ENCODE data around the gene MUC5AC. TPM values are rescaled to one million over a fixed set of nuclear protein-coding genes. Genes with fewer than 3 reads are reported as not detected.
A peak's percentile ranks its signal among the peaks of the same experiment; 100 is the strongest.

The MUC5AC gene
- total RNA-seq, 2 donors from 2014 or later: not detected

DNA sequence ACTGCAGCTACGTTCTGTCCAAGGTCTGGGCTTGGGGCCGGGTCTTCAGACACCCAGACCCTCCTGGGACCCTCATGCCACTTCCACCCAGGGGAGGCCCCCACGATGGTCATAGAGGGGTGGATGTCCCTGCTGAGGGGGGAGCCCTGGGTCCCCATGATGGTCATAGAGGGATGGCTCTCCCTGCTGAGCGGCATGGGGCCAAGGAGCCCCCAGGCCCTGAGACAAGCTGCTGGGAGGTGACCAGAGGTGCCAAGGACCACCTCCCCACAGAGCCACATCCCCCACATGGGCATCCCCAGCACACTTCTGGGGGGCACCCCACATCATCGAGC is 72.3 kb downstream of the MUC5AC start:
- no peak overlapping the region for H3K27ac Mint-ChIP-seq
- H3K9me3 ChIP-seq (ENCODE audit: control insufficient read depth, low read length): no peaks in the 10 kb centered on the region
- H3K27ac ChIP-seq (ENCODE audit: low read depth, low read length): no peak overlapping the region
- H3K9me3 Mint-ChIP-seq: no peaks in the 10 kb centered on the region
- H3K4me3 ChIP-seq (ENCODE audit: low read length): no peak overlapping the region
- H3K9ac ChIP-seq (ENCODE audit: extremely low read depth, low read length, poor library complexity, severe bottlenecking): no peak overlapping the region
- peak; percentile 37 for DNase-seq
- TF ChIP-seq, protein P1, sequence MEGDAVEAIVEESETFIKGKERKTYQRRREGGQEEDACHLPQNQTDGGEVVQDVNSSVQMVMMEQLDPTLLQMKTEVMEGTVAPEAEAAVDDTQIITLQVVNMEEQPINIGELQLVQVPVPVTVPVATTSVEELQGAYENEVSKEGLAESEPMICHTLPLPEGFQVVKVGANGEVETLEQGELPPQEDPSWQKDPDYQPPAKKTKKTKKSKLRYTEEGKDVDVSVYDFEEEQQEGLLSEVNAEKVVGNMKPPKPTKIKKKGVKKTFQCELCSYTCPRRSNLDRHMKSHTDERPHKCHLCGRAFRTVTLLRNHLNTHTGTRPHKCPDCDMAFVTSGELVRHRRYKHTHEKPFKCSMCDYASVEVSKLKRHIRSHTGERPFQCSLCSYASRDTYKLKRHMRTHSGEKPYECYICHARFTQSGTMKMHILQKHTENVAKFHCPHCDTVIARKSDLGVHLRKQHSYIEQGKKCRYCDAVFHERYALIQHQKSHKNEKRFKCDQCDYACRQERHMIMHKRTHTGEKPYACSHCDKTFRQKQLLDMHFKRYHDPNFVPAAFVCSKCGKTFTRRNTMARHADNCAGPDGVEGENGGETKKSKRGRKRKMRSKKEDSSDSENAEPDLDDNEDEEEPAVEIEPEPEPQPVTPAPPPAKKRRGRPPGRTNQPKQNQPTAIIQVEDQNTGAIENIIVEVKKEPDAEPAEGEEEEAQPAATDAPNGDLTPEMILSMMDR (conservative IDR thresholded peaks at IDR 0.05): no peak
- no peaks in the 10 kb centered on the region for H3K27me3 Mint-ChIP-seq (ENCODE audit: insufficient read depth)
- H3K4me1 Mint-ChIP-seq: no peaks in the 10 kb centered on the region
- H3K27me3 ChIP-seq (ENCODE audit: control insufficient read depth, insufficient read depth, low read length, poor library complexity, severe bottlenecking): no peaks in the 10 kb centered on the region
- H3K36me3 Mint-ChIP-seq (ENCODE audit: low read depth): no peaks in the 10 kb centered on the region
- no peak overlapping the region for H3K4me3 Mint-ChIP-seq
- H3K36me3 ChIP-seq (ENCODE audit: control insufficient read depth, insufficient read depth, low read length): no peaks in the 10 kb centered on the region
- 80 to 93% methylated on average over 3 to 5 of the region's 5 CpGs for WGBS, 2 experiments (ENCODE audit: insufficient coverage in 1 of 2, insufficient read length in 1 of 2)
- H3K4me1 ChIP-seq (ENCODE audit: control insufficient read depth, insufficient read depth, low read length): no peaks in the 10 kb centered on the region

DNA sequence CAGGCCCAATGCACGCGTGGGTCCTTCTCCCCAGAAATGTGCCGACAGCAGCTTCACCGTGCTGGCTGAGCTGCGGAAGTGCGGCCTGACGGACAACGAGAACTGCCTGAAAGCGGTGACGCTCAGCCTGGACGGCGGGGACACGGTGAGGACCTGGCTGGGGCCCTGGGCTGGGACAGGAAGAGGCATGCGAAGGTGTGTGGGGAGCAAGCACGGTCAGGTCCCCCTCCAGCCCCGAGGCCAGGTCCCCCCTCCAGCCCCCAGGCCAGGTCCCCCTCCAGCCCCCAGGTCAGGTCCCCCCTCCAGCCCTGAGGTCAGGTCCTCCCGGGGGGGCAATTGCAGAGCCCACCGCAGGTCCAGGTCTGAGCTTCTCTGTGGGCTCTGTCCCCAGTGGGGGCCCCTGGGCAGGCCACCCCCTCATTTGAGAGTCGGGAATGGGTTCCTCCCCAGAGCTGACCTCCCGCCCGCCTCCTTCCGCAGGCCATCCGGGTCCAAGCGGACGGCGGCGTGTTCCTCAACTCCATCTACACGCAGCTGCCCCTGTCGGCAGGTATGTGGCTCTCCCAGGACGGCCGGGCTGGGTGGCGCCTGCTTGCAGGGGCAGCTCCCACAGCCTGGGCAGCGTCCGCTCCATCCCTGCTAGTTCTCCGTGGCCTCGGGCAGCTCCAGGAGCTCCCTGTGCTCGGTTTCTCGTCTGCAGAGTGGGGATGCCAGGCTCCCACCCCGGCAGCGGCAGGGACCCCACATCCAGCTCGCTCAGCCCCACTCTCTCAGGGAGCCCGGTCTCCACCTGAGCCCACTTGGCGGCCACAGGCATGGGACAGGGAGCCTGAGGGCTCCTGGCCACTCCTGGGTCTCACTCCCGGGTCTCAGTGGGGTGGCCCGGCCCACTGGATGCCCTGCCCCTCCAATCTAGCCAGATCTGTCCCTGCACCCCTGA is 73.0 kb downstream of the MUC5AC start:
- Histone ChIP-seq H3K4me1 (ENCODE audit: control insufficient read depth, insufficient read depth, low read length) (no peaks in the 10 kb centered on the region), H3K36me3 (ENCODE audit: control insufficient read depth, insufficient read depth, low read length) (no peaks in the 10 kb centered on the region), H3K4me3 (ENCODE audit: low read length) (no peak overlapping the region), H3K27ac (ENCODE audit: low read depth, low read length) (no peak overlapping the region), H3K9me3 (ENCODE audit: control insufficient read depth, low read length) (no peaks in the 10 kb centered on the region), H3K27me3 (ENCODE audit: control insufficient read depth, insufficient read depth, low read length, poor library complexity, severe bottlenecking) (no peaks in the 10 kb centered on the region), H3K9ac (ENCODE audit: extremely low read depth, low read length, poor library complexity, severe bottlenecking) (no peak overlapping the region)
- H3K27me3 Mint-ChIP-seq (ENCODE audit: insufficient read depth): no peaks in the 10 kb centered on the region
- TF ChIP-seq, protein P1 (conservative IDR thresholded peaks at IDR 0.05): no peak
- H3K4me1 Mint-ChIP-seq: no peaks in the 10 kb centered on the region
- no peak overlapping the region for H3K4me3 Mint-ChIP-seq
- H3K9me3 Mint-ChIP-seq: no peaks in the 10 kb centered on the region
- DNase-seq: peak; percentile 59
- 86 to 91% methylated on average over 23 to 44 of the region's 45 CpGs for WGBS, 2 experiments (ENCODE audit: insufficient coverage in 1 of 2, insufficient read length in 1 of 2)
- H3K36me3 Mint-ChIP-seq (ENCODE audit: low read depth): no peaks in the 10 kb centered on the region
- H3K27ac Mint-ChIP-seq: no peak overlapping the region

DNA sequence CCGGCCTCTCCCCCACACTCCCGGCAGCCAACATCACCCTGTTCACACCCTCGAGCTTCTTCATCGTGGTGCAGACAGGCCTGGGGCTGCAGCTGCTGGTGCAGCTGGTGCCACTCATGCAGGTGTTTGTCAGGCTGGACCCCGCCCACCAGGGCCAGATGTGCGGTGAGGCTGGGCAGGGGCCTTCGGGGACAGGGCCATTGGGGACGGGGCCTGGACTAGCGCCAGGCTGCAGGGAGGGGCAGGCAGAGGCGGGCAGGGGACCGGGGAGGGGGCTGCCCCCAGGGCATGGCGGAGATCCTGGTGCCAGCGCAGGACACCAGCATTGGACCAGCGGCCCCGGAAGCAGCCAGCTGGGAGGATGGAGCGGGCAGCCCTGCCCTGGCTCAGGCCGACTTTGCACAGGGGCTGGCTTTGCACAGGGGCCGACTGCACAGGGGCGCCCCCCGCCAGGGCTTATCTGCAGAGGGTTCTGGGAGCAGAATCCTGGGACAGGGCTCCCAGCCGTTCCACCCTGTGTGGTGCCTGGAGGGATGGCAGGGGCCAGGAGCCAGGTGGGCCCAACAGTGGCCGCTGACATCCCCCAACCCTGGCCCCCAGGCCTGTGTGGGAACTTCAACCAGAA is 73.8 kb downstream of the MUC5AC start:
- peak; percentile 39 for DNase-seq
- Histone ChIP-seq H3K36me3 (ENCODE audit: control insufficient read depth, insufficient read depth, low read length) (no peaks in the 10 kb centered on the region), H3K4me1 (ENCODE audit: control insufficient read depth, insufficient read depth, low read length) (no peaks in the 10 kb centered on the region), H3K4me3 (ENCODE audit: low read length) (no peak overlapping the region), H3K9me3 (ENCODE audit: control insufficient read depth, low read length) (no peaks in the 10 kb centered on the region), H3K27me3 (ENCODE audit: control insufficient read depth, insufficient read depth, low read length, poor library complexity, severe bottlenecking) (no peaks in the 10 kb centered on the region), H3K27ac (ENCODE audit: low read depth, low read length) (no peak overlapping the region), H3K9ac (ENCODE audit: extremely low read depth, low read length, poor library complexity, severe bottlenecking) (no peak overlapping the region)
- Mint-ChIP-seq H3K27ac (no peak overlapping the region), H3K4me3 (no peak overlapping the region), H3K36me3 (ENCODE audit: low read depth) (no peaks in the 10 kb centered on the region), H3K27me3 (ENCODE audit: insufficient read depth) (no peaks in the 10 kb centered on the region), H3K9me3 (no peaks in the 10 kb centered on the region), H3K4me1 (no peaks in the 10 kb centered on the region)
- 87 to 92% methylated on average over 9 to 22 of the region's 22 CpGs for WGBS, 2 experiments (ENCODE audit: insufficient coverage in 1 of 2, insufficient read length in 1 of 2)
- TF ChIP-seq, protein P1 (conservative IDR thresholded peaks at IDR 0.05): no peak
